ENCODE data around the gene CAMK1G.
A peak's percentile ranks its signal among the peaks of the same experiment; 100 is the strongest.

The CAMK1G gene

DNA sequence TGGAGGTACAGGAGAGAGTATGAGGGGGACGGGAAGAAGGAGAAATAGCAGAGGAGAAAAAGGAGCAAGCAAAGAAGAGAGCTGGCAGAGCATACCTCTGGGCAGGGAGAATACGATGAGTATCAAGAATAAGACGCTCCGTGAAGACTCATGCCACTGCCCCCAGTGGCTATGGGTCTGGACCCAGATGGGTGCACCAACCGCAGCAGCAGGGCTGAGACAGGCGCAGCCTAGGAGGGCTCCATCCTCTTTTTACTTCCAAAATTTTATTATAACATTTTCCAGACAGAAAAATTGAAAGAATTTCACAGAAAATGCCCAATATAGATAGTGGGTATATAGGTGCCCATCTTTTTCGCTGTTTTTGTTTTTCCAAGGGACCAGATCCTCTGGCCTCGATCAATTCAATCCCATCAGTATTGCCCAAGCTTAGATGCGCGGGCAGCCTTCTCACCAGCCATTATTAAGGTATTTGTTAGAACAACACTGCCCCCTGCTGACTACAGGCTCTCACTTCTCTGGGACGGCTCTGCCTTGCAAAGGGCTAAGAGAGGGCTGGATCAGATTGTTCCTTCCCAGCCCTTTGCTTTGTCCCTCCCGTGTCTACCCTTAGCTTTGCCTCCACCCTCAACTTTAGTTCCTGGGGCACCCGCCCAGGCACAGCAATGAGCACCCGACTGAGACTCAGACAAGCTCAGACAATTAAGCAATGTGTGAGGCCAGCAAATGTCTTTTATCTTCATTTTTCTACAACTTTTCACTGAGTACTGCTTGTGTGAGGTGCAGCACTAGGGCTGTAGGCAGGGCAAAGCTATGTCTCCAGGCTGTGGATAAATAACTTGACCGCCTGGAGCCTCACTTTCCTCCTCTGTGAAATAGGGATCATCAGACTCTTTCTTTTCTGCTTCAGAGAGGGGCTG lies 17.5 kb upstream of the CAMK1G start:
- peak; percentile 60 for DNase-seq

DNA sequence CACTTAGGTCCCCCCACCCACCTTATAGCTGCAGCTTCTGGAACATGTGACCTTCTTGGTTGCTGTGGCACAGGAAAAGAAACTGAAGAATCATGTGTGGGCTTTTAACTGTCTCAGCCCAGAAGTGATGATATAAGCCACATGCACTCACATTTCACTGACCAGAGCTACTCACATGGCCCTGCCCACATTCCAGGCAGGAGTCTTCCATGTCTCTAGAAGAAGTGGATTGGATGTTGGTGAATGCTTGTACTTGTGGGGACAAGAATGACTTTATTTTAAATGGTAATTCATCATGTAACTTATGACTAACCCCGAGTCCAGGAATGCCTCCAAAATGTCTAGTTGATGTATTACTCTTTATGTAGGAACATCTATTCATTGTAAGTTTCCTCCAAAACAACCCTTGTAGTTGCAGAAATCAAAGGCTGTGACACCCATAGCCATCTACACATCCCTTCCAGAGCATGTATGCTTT lies 15.8 kb upstream of the CAMK1G start:
- DNase-seq: no peak

DNA sequence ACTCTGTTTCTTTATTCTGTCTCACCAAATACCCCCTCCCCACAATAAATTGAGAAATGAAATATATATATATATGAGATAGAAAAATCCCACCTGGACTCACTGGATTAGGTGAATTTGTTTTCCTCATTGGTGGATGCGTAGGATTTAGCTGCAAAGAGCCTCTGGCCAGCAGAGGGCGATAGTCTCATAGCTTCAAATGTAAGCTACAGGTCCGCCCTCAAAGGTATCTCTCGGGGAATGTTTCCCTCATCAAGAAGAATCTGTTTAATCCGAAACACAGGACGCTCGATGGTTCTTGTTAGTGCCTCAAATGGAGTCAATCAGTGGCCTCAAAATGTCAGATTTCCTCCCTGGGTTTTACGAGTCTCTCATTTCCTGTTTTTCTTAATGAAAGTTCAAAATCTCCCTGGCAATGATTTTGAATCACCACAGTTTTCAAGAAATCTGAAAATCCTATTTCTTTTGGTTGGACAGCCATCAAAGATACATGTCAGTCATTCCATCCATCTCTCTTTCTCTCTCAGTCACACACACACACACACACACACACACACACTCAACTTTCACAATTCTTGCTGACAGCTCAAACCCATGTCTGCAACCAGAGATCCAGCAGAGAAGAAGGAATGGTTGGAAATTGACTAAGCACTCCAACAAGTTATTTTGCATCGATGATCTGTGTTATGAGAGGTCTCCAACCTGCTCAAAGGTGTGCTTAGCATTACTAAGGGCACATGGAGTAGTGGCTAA lies 13.9 kb upstream of the CAMK1G start:
- DNase-seq: peak; percentile 67

DNA sequence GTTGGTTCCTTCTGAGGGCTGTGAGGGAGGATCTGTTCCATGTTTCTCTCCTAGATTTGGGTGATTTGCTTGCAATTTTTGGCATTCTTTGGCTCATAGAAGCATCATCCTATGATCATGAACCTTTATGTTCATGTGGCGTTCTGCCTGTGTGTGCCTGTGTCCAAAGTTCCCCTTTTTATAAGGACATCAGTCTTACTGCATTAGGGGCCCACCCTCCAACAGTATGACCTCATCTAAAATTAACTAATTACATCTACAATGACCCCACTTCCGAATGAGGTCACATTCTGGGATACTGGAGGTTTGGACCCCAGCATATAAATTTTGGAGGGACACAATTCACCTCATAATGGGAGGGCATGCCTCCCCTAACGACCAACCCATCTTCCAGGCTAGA lies 12.8 kb upstream of the CAMK1G start:
- no peak for DNase-seq

DNA sequence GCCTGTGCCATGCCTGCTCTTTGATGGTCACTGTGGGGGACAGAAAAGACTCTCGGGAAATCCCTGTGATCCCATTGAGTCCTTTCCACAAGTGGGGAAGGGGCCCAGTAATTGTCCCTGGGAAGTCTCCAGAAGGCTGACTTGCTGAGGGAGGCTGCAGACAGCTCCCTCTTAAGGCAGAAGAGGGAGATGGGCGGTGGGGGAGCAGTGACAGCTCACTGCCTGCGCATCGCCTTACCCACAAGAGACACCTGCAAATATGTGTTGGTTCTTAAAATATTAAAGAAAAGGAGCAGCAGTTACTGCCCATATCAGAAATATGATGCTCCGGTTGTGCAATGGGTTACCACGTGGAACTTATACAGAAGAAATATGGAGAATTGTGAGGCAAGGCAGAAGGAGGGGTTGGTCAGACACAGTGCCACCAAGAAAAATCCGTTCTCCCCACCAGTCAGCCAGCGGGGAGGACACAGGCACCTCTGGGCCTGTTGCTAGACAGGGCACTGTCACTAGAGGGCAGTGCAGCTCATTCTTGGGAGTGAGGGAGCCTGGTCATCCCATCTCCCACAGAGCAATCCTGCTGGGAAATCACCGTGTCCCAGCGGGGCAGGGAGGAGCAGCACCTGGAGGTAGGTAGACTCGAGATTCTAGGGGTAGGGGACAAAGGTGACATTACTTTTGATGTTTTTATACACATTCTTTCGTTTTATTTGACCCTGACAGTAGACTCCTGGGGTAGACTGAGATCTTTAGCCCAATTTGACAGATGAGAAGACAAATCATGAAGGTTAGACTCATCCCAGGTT lies 6.9 kb upstream of the CAMK1G start:
- DNase-seq: peak; percentile 52

DNA sequence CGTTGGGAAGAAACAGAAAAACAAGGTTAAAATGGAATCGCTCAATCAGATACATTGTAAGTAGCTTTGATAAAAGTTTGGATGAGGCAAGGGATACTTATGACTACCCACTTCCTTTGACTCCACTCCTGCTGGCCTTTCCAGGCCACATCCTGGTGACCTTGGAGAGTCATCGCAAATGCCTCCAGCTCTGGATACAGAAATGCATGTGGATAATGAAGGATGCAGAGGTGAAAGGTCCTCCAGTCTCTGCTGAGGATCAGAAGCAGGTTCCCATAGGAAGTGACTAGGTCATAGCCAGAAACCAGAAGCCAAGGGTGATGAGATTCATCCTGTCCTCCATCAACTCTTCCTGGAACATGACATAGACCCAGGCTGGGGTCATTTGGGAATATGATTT lies 6.2 kb upstream of the CAMK1G start:
- no peak for DNase-seq

DNA sequence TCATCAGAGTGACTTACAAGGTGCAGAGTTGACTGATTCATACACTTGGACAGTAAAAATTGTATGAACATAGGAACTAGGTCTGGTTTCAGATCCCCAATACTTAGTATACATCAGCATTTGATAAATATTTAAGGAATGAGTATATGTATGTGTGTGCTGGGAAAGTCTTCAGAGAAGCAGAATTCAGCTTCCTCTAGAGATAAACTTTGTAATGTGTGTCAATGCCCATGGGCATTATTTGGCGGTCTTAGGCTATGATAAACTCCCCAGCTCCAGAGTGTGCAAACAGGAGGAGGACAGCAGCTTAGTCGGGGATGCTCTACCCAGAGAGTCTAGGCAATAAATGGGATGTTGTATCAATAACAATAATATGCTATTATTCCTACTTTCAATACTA lies 2.9 kb upstream of the CAMK1G start:
- no peak for DNase-seq

DNA sequence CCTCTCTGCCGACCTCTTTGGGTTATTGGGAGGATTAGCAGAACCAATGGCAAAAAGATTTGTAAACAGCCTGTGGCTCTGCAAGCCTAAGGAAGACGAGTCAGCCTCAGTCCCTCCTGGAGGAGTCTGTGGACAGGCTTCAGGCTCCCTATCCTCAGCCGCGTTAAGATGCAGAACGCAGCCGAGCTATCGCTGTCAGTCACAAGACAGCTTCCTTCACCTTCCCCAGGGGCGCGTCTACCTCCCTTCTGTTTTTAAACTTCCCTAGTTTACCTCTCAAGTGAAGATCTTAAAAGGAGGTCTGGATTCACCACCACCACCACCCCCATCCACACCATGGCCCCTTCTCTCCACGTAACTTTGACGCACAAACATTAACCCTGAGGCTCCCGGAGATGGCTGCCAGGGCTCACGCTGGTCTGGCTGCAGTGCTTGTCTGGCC lies 738 bp downstream of the CAMK1G start:
- DNase-seq: no peak

DNA sequence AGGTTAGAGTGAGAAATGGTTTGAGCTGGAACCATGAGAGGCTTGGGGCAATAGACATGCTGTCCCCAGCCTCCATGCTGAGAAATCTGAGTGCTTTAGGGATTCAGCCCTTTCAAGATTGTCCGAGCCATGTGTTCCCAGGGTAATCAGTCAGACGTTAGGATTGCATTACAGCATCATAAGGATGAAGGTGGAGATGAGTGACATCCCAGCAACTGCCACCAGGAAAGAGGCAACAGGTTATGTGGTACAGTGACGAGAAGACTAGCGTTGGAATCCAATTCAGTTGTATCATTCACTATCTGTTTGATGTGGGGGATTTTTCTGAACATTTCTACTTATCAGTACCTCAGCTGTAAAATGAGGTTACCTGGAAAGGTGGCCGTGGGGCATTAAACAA lies 1.7 kb downstream of the CAMK1G start:
- DNase-seq: no peak

DNA sequence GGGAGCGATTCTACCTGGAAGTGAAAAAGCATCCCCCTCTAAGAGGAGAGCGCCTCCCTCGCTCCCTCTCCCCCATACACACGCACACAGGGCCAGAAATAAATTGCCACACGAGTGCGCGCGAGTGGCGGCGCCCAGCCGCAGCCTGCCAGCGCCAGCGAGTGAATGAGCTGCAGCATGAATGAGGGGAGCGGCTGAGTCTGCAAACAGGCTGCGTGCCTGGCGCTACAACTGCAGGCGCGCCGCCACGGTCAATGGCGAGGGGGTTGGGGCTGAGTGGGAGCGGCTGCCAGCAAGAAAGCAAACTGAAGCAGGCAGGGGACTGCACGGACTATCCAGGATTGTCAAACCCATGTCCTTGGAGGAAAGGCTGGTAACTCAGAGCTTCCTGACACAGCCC lies 2.2 kb downstream of the CAMK1G start:
- DNase-seq: no peak

DNA sequence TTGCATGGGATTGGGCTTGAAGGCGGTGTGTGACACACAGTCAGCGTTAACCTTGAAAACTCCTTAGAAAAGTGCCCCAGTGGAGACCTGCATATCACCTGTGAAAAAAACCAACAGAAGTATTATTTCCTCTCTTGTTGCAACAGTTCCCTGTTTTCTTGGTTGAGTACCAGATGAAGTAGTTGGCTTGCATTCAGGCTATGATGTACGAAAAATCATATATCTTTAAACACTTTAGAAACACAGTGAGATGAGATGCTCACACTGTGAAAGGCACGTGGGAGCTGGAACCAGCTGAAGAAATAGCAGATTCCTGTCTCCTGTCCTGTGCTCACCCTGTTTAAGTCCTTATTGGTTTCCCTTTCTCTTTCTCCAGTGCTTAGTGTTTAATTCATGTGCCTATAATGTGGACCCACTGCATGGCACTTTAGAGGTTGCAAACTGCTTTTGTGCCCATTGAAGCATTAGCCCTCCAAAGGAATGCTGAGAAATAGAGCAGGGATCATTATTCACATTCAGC lies 2.8 kb downstream of the CAMK1G start:
- no peak for DNase-seq

DNA sequence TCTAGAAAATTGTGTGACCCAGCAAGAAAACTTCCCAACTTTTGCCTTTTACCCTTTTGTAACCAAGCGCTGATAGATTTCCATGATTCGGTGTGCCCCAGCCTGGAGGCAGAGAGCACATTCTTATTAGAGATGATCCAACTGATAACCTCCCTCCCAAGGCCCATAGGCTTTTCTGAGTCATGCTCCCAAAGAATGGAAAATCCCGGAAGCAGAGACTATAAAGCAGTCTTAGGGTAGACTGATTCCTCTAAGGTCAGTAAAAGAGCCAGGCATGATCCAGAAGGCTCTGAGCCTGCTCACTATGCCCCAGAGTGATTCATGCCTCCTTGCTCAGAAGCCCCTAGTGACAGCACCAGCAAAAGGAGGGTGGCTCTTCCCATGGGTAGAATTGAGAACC lies 4.3 kb downstream of the CAMK1G start:
- DNase-seq: no peak

DNA sequence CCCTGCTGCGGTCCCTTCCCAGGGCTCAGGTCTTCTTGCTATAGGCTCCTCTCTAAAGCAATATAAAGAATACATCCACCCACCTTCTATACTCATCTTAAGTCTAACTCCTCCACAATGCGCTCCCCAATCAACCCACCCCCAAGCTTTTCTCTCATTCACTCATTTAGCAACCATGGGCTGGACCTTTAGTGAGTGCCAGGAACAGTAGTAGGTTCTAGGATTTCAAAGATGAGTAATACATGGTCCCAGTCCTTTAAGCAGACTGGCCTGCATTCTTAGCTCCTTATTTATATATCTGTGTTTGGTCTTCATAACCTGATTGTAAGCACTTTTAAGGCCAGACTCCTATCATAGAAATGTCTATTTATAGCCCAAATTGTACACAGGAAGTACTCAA lies 5.9 kb downstream of the CAMK1G start:
- DNase-seq: no peak

DNA sequence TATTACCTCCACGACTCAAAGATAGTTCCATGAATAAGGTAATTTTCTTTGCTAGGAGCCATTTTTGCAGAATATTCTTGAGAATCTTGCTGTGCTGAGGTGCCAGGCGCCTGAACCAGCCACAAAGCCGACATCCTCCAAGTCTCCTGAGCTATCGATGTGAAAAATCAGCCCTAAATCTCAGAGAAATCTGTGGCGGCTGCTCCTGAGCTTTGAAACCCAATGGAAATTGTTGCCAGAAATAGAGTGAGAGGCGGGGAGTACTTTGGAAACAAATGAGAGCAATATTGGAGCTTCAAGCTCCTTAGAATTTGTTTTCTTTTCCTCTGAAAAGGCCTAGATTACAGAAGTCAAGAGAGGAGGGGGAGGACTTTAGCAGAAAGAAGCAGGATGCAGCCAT lies 6.3 kb downstream of the CAMK1G start:
- no peak for DNase-seq

DNA sequence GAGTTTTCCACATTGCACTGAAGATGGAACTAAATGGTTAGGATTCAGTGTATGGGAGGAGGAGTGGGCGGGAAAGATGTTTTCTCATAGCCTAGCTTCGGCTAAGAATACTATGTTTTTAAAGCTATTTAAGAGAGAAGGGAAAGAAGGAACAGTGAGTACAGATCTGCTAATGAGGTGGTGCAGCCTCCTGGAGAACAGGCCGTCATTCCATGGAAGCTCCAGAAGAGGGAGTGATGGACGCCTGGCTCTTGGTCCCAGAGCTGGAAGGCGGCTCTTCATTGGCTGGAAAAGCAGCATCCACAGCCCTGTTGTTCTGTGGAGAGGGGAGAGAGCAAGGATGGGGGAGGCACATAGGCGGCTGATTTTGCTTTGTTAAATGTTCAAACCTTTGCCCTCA lies 6.9 kb downstream of the CAMK1G start:
- no peak for DNase-seq

DNA sequence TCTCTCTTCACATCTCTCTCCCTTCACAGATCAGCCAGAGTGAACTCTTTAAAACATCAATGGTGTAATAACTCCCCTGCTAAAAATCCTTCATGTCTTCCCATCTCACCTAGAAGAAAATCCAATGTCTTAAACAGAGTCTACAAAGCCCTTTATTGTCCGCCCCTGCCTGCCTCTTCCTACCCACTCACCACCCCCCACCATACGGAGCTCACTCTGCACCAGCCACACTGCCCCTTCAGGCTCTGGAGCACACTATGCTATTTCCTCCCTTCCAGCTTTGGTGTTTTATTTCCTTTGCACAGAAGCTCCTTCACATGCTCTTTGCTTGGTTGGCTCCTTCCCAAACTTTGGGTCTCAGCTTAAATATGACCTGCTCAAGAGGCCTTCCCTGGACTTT lies 10.2 kb downstream of the CAMK1G start:
- DNase-seq: no peak

DNA sequence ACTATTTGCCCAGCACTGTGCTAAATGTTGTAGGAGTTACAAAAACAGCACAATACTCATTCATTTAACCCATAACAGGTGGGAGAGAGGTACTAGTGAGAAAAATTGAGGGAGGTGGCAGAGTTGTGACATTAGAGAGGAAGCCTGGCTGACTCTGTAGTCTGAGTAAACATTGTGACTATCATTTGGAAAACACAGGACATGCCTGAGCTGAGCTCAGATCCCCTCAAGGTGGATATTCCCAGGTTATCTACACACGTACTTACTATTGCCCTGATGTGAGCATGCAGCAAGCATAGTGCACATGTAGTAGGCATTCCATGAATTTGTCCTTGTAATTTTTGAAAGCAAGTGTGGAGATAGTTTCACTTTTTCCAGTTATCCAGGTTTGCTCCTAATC lies 10.9 kb downstream of the CAMK1G start:
- DNase-seq: no peak

DNA sequence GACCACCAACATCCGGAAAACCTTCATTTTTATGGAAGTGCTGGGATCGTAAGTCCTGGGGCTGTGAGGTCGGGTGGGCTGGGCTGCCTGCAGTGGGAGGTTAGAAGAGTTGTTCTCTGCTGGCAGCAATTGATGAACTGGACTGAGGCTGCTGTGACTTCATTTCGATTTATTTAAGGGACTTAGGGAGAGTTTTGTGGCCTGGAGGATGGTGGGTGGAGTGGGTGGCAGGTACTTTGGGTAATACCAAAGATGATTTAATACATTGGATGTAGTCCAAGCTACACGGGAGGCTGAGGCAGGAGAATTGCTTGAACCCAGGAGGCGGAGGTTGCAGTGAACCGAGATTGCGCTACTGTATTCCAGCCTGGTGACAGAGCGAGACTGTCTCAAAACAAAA lies 11.5 kb downstream of the CAMK1G start:
- no peak for DNase-seq

DNA sequence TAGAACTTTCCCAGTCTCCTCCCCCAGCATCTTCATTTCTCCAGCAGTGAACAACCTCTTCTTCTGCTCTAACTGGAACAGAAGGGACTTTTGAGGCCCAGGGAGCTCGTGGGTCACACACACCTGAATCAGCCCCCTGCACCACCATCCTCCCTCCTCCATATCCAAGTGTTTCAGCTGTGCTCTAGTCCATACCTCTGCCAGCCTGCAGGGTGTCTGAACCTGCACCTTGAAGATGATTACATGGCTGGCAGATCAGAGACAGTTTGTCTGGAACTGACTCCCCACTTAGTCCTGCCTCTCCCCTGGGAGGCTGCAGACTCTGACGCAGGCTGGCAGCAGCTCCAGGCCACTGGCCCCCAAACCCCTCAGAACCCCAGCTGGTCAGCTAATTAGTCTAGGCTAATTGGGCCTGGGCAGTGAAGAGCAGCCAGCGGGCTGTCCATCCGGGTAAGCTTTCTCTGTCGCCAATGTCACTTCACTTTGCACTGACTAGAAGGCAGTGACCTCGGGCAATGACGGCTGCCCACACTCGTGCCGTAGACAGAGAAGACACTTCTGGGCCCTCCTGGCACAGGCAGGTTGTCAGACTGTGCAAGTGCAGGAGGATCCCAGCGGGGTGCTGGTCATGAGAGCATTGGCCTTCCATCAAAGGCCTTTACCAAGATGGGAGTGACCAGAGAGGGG lies 12.2 kb downstream of the CAMK1G start:
- no peak for DNase-seq

DNA sequence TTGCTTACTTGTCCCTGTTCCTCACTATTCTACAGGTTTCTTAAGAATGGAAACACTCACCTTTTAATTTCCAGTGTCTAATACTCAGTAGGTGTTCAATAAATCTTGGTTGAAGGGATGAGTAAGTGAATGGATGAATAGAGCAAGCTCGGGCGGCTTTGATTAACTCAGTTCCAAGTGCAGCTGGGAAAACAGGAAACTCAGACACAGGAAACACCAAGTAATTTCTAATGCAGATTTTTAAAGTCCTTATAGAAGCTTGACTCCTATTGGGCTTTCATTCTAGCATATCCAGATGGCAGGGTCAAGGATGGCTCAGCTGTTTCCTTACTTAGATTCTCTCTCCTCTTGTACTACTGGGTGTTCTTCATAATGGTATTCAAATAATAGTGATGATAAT lies 14.0 kb downstream of the CAMK1G start:
- DNase-seq: no peak

DNA sequence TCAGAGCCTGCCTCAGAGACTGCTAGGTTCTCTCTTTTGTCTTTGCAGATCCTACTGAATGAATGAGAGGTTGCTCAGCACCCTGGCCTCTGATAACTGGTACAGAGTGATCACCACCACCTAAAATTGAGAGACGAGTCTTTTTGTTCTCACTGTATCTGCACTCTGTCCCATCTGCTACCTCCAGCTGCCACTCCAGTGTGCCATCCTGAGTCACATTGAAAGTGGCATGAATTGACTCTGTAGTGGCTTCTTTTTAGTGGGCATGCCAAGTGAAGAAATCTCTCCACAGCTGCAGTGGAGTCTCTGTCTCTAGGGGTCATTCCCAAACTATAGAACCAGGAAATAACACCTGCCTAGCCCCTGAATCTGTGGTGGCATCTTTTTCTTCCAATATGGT lies 14.7 kb downstream of the CAMK1G start:
- DNase-seq: no peak

DNA sequence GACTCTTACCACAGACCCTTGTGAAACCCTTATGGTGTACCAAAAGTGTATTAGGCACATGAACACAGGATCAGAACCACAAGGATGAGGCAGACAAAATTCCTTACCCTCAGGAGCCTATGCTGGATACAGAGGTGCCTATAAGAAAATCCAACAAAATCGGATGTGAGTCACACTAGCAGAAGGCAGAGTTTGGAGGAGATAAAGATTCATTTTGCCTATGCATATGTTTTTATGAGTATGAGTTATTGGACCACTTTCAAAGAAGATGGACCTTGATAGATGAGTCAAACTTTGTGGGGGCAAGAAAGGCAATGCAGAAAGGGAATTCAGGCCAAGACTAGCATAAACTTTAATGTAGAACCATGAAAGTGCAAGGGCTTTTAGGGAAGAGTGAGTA lies 17.0 kb downstream of the CAMK1G start:
- no peak for DNase-seq

All from stimulated activated naive CD4-positive, alpha-beta T cell treated with Interleukin-2 at 50 U/mL for 16 hours (primary cell).